IPS-11a (cell line): ENCODE data around the gene PAK1.

Experiments used
- H3K4me3 ChIP-seq: one replicate; pipeline ENCODE4 v1.5.1; 2013; ENCODE audit warnings: low read depth, low read length, control low read depth

The PAK1 gene

GRCh38 chr11:77375107-77375506 is 98.8 kb downstream of the PAK1 start:
- H3K4me3 ChIP-seq = no peak overlapping the region

GRCh38 chr11:77374611-77375031 is 99.3 kb downstream of the PAK1 start:
- no peak overlapping the region for H3K4me3 ChIP-seq

GRCh38 chr11:77374108-77374507 is 99.8 kb downstream of the PAK1 start:
- no peak overlapping the region for H3K4me3 ChIP-seq

- H3K4me3 ChIP-seq = no peak overlapping the region
Observed at GRCh38 chr11:77372726-77373125, 101.2 kb downstream of the PAK1 start.

GRCh38 chr11:77371646-77372045 is 102.2 kb downstream of the PAK1 start:
- H3K4me3 ChIP-seq = no peak overlapping the region

GRCh38 chr11:77370217-77370616 is 103.7 kb downstream of the PAK1 start:
- no peak overlapping the region for H3K4me3 ChIP-seq

- no peak overlapping the region for H3K4me3 ChIP-seq
Observed at GRCh38 chr11:77361184-77361583, 112.7 kb downstream of the PAK1 start.

- H3K4me3 ChIP-seq = no peak overlapping the region
Observed at GRCh38 chr11:77359481-77359880, 114.4 kb downstream of the PAK1 start.

GRCh38 chr11:77353131-77353530 is 120.8 kb downstream of the PAK1 start:
- no peak overlapping the region for H3K4me3 ChIP-seq

- no peak overlapping the region for H3K4me3 ChIP-seq
Observed at GRCh38 chr11:77351281-77351886, 122.5 kb downstream of the PAK1 start.

- no peak overlapping the region for H3K4me3 ChIP-seq
Observed at GRCh38 chr11:77347948-77348347, 125.9 kb downstream of the PAK1 start.

GRCh38 chr11:77346906-77347603 is 126.8 kb downstream of the PAK1 start:
- H3K4me3 ChIP-seq = no peak overlapping the region

- no peak overlapping the region for H3K4me3 ChIP-seq
Observed at GRCh38 chr11:77345621-77346020, 128.3 kb downstream of the PAK1 start.

- H3K4me3 ChIP-seq = no peak overlapping the region
Observed at GRCh38 chr11:77340501-77340900, 133.4 kb downstream of the PAK1 start.

- H3K4me3 ChIP-seq = no peak overlapping the region
Observed at GRCh38 chr11:77332259-77332658, 141.6 kb downstream of the PAK1 start.

- H3K4me3 ChIP-seq = no peak overlapping the region
Observed at GRCh38 chr11:77325159-77325558, 148.7 kb downstream of the PAK1 start.

- no peak overlapping the region for H3K4me3 ChIP-seq
Observed at GRCh38 chr11:77324508-77324907, 149.4 kb downstream of the PAK1 start.

GRCh38 chr11:77322926-77323590 is 150.8 kb downstream of the PAK1 start:
- no peak overlapping the region for H3K4me3 ChIP-seq

GRCh38 chr11:77322506-77322905 is 151.4 kb downstream of the PAK1 start:
- no peak overlapping the region for H3K4me3 ChIP-seq

GRCh38 chr11:77320351-77320750 is 153.5 kb downstream of the PAK1 start:
- H3K4me3 ChIP-seq = no peak overlapping the region

- no peak overlapping the region for H3K4me3 ChIP-seq
Observed at GRCh38 chr11:77318600-77318999, 155.3 kb downstream of the PAK1 start.

GRCh38 chr11:77316733-77317342 is 157.1 kb downstream of the PAK1 start:
- no peak overlapping the region for H3K4me3 ChIP-seq
